ENCODE measurements around the gene RABAC1. TPM values are rescaled to one million over a fixed set of nuclear protein-coding genes. Genes with fewer than 3 reads are reported as not detected.

The RABAC1 gene
- total and polyA plus RNA-seq, 2 of the 13 experiments (the other 11 are each of a cell fraction or from before 2014, with no cell fraction given): 37.4 to 74.0 TPM

DNA sequence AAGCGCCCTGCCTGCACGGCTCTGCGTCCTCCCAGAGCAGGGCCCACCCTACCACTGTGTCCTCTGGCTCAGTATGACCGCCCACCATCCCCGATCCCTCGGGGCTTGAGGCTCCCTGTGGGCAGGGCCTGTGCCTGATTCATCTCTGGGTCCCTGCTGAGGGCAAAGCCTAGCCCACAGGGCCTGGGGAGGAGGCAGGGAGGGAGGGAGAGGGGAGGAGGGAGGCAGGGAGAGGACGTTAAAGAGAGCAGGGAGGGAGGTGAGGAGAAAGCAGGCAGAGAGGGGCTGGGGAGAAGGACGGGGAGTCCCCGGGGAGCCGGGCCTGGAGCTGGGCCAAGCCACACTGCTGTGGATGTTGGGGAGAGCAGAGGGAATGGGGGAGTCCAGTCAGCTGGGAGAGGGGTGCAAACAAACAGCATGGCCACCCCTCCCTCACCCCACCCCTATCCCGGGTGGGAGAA lies 26.8 kb downstream of the RABAC1 start (continued):
- TF ChIP-seq, protein P1, sequence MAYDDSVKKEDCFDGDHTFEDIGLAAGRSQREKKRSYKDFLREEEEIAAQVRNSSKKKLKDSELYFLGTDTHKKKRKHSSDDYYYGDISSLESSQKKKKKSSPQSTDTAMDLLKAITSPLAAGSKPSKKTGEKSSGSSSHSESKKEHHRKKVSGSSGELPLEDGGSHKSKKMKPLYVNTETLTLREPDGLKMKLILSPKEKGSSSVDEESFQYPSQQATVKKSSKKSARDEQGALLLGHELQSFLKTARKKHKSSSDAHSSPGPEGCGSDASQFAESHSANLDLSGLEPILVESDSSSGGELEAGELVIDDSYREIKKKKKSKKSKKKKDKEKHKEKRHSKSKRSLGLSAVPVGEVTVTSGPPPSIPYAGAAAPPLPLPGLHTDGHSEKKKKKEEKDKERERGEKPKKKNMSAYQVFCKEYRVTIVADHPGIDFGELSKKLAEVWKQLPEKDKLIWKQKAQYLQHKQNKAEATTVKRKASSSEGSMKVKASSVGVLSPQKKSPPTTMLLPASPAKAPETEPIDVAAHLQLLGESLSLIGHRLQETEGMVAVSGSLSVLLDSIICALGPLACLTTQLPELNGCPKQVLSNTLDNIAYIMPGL (CRISPR knock-in tag; IDR thresholded peaks at IDR 0.05; ENCODE audit: borderline replicate concordance in 1 of 2, low read depth in 1 of 2): no peak
- TF ChIP-seq NR3C1 (CRISPR knock-in tag; IDR thresholded peaks at IDR 0.05) (no peak), NR2F6 (IDR thresholded peaks at IDR 0.05) (no peak), NR2F6 (CRISPR knock-in tag; IDR thresholded peaks at IDR 0.05) (no peak), ZNF12 (CRISPR knock-in tag; IDR thresholded peaks at IDR 0.05) (no peak), NFIB (CRISPR knock-in tag; IDR thresholded peaks at IDR 0.05; ENCODE audit: borderline replicate concordance) (no peak), CBX2 (IDR thresholded peaks at IDR 0.05; ENCODE audit: low read depth, low read length) (no peak), CBX2 (CRISPR knock-in tag; IDR thresholded peaks at IDR 0.05; ENCODE audit: low read depth) (no peak)

GRCh38 chr19:41930926-41931592 lies 28.1 kb downstream of the RABAC1 start:
- CTCF ChIA-PET (ENCODE audit: low intra/inter-chr PET ratio, low total read pairs): no interaction called here
- in situ Hi-C loops (cut with HindIII; ENCODE audit: extremely low pct_ligation_motif_present, low pct_unique_long_range_greater_than_20kb): loop anchor here (10.0 kb wide), 1 partner anchor 46 kb away; the partner anchor contains the start of gene ARHGEF1
- no peak for ATAC-seq
- no peak for TF ChIP-seq BORCS8-MEF2B (CRISPR knock-in tag; IDR thresholded peaks at IDR 0.05)
- TF ChIP-seq ZNF670 (CRISPR knock-in tag; IDR thresholded peaks at IDR 0.05; ENCODE audit: borderline replicate concordance): no peak
- TF ChIP-seq TRAFD1 (CRISPR knock-in tag; IDR thresholded peaks at IDR 0.05; ENCODE audit: borderline replicate concordance): no peak
- TF ChIP-seq, protein P2, sequence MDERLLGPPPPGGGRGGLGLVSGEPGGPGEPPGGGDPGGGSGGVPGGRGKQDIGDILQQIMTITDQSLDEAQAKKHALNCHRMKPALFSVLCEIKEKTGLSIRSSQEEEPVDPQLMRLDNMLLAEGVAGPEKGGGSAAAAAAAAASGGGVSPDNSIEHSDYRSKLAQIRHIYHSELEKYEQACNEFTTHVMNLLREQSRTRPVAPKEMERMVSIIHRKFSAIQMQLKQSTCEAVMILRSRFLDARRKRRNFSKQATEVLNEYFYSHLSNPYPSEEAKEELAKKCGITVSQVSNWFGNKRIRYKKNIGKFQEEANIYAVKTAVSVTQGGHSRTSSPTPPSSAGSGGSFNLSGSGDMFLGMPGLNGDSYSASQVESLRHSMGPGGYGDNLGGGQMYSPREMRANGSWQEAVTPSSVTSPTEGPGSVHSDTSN (CRISPR knock-in tag; IDR thresholded peaks at IDR 0.05): no peak
- TF ChIP-seq, protein P3, sequence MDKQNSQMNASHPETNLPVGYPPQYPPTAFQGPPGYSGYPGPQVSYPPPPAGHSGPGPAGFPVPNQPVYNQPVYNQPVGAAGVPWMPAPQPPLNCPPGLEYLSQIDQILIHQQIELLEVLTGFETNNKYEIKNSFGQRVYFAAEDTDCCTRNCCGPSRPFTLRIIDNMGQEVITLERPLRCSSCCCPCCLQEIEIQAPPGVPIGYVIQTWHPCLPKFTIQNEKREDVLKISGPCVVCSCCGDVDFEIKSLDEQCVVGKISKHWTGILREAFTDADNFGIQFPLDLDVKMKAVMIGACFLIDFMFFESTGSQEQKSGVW (CRISPR knock-in tag; IDR thresholded peaks at IDR 0.05; ENCODE audit: borderline replicate concordance): no peak
- TF ChIP-seq PHF8 (CRISPR knock-in tag; IDR thresholded peaks at IDR 0.05): no peak
- TF ChIP-seq ZNF768 (CRISPR knock-in tag; IDR thresholded peaks at IDR 0.05): 0 out of 2 replicates have a peak, but pooled peaks have one; percentile 46
- no peak for TF ChIP-seq ZFP1 (CRISPR knock-in tag; IDR thresholded peaks at IDR 0.05)
- TF ChIP-seq ZNF543 (CRISPR knock-in tag; IDR thresholded peaks at IDR 0.05): no peak
- TF ChIP-seq ZNF839 (CRISPR knock-in tag; IDR thresholded peaks at IDR 0.05; ENCODE audit: borderline replicate concordance): no peak
- TF ChIP-seq HMGA1 (CRISPR knock-in tag; conservative IDR thresholded peaks at IDR 0.05): no peak

More at GRCh38 chr19:41930926-41931592, 28.1 kb downstream of the RABAC1 start:
- BruUV-seq (replicated peaks): no TSS peak
- POLR2A ChIA-PET: no interaction called here
- no peak overlapping the region for H3K27ac ChIP-seq (ENCODE audit: extremely low read length, insufficient read depth, low read length)
- intact Hi-C loops (cut with micrococcal nuclease; ENCODE audit: unreplicated experiment): no loop called here
- DNase-seq (ENCODE audit: low spot score): no peak
- no peaks in the 10 kb centered on the region for H3K9me3 ChIP-seq (ENCODE audit: low read length)
- H3K79me2 ChIP-seq (ENCODE audit: insufficient read depth, low read length): no peaks in the 10 kb centered on the region
- H3K4me1 ChIP-seq (ENCODE audit: insufficient read depth, low read length): peaks cover 11% of the 10 kb centered on the region
- no peak overlapping the region for H3K9ac ChIP-seq (ENCODE audit: insufficient read depth, low read depth, low read length)
- peaks cover 11 to 89% of the 10 kb centered on the region in 2 experiments for H3K27me3 ChIP-seq (ENCODE audit: control insufficient read depth in 1 of 2, insufficient read depth in 2 of 2, low read length in 2 of 2)
- no peak overlapping the region for H2AFZ ChIP-seq (ENCODE audit: low read length)
- peaks cover 6% of the 10 kb centered on the region; the same call in 1 of the 2 replicates for H4K20me1 ChIP-seq (ENCODE audit: insufficient read depth, low read length)
- WGBS (ENCODE audit: low lambda C conversion rate): 15% methylated on average over 8 of the region's 17 CpGs
- H3K36me3 ChIP-seq (replicated peaks in 1 of 2; ENCODE audit: control insufficient read depth in 1 of 2, insufficient read depth in 2 of 2, low read length in 2 of 2): no peaks in the 10 kb centered on the region
- no peak overlapping the region for H3K4me2 ChIP-seq (ENCODE audit: low read depth, low read length)
- H3K4me3 ChIP-seq (replicated peaks in 1 of 3; ENCODE audit: insufficient read depth in 1 of 3, low read depth in 2 of 3, low read length in 3 of 3): no peak overlapping the region
- no peak for FAIRE-seq

Data from HepG2 (cell line).